Fibroblast of the conjunctiva (primary cell): ENCODE data around the gene DSTYK.
"Not testable (repeated sequence)": the region's sequence is repeated elsewhere in the genome, so short reads cannot be mapped to it uniquely, and the experiment has no call there.

ENCODE experiments used
- DNase-seq: peaks from one replicate; pipeline ENCODE4 v3.0.0-alpha.2; 2010; ENCODE audit warnings: low read depth

Gene DSTYK

DNA sequence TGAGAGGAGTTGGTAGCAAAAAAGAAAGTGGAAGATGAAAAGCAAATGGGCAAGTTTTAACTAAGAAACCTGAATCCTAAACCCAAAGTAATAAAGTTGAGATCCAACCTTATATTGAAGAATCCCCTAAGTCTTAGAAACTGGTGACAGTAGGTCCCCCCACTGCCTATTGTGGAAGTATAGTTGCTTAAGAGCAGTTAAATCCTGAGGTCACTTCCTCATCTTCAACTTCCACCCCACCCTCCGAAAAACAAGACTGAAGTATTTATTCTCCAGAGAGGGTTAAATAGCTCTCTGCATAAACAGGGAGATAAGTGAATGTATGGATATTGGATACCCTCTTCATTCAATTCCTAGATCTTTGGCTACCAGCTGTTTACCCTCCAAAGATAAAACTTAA lies 3.3 kb upstream of the DSTYK start:
- DNase-seq: no peak

DNA sequence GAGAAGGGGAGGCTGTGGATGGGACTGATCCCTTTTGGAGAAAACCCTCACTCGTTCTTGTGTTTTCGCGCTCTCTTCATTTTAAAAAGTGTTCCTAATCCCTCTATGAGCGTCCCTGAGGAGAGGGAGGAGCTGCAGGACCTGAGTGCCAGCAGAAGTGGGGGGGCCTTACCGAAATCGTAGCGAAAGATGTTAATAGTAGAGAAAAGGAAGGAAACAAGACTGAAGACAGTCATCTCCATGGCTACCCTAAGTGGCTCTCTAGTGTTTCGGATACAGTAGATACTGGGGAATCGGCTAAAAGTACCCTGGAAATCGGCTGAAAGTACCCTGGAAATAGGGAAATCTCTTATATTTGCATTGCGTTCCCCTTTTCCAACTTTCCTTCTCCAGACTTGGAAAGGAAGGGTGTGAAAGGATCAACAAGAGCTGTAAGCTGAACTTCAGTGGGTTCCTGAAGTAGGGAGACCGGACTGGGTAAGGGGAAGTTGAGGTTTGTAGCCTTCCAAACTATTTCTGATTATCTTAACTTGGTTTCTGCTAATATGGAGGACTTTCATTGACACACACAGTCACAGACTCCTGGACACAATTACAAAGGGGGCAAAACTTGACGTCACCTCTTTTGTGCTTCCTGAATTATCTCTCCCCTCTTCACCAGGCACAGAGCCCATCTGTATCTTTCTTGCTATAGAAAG lies 486 bp upstream of the DSTYK start:
- no peak for DNase-seq

DNA sequence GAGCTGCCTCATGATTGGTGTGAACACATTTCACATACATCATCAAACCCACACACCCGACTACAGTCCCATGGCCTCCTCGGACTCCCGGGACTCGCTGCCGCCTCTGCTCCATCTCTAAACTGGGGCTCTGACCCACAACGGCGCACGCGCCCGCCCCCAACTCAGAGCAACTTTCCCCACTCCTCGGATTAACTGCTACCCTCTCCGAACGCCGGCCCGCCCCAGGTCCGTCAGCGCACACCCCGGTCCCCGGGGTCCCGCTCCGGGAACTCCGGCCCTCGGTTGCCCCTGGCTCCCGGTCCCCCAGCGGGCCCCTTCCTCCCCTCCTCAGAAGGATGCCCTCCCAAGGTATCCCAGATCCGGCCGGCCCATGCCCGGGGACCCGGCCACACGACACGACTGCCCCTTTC lies 740 bp downstream of the DSTYK start:
- no peak for DNase-seq

DNA sequence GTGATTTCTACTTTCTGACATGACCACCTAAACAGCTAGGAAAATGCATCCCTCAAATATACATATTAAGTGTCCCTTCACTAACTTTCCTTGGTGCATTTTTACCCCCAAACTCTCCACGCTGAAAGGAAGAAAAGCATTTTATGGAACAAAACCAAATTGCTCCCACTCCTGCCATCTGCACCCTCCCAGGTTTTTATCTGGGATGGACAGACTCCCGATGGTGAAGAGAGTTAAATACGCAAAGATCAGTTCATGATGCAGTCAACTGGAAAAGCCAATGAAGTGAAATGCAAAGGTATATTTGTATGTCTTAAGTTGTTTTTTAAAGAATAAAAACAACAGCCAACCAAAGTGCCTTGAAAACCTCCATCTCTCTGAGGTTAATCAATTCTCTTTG lies 2.7 kb downstream of the DSTYK start:
- DNase-seq: no peak

DNA sequence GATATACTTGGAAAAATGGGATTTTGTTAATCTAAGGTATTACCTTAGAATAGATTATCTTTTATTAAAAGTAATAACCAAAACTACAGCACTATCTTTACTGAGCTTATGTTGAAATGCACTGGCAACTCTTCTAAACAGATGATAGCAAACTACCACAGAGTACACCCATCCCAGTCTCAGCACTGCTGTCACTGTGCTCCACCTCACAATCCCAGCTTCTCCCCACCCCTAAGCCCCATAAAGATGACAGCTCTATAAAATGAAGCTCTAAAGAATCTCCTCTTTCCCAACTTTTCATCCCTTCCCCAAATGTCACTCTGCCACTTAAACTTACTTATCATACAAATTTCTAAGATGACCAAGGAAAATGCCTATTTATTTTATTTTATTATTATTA lies 6.4 kb downstream of the DSTYK start:
- no peak for DNase-seq

DNA sequence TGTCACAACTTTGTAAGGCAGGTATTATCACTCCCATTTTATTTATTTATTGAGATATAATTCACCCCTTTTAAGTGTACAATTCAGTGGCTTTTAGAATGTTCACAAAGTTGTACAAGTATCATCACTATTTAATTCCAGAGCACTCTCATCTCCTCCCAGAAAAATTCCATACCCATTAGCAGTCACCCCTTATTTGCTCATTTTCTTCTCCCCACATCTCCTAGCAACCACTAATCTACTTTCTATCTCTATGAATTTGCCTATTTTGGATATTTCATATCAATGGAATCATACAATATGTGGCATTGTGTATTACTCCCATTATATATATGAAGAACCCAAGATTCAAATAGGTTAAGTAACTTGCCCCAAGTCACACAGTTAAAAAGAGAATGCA lies 7.0 kb downstream of the DSTYK start:
- no peak for DNase-seq

DNA sequence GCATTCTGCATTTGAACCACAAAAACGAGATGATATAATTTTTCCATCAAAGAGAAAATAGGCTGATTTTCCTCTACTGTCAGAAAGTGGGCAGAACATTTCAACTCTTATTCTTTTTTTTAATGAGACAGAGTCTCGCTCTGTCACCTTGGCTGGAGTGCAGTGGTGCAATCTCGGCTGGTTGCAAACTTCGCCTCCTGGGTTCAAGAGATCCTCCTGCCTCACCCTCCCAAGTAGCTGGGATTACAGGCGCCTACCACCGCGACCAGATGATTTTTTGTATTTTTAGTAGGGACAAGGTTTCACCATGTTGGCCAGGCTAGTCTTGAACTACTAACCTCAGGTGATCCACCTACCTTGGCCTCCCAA lies 11.6 kb downstream of the DSTYK start:
- no peak for DNase-seq

DNA sequence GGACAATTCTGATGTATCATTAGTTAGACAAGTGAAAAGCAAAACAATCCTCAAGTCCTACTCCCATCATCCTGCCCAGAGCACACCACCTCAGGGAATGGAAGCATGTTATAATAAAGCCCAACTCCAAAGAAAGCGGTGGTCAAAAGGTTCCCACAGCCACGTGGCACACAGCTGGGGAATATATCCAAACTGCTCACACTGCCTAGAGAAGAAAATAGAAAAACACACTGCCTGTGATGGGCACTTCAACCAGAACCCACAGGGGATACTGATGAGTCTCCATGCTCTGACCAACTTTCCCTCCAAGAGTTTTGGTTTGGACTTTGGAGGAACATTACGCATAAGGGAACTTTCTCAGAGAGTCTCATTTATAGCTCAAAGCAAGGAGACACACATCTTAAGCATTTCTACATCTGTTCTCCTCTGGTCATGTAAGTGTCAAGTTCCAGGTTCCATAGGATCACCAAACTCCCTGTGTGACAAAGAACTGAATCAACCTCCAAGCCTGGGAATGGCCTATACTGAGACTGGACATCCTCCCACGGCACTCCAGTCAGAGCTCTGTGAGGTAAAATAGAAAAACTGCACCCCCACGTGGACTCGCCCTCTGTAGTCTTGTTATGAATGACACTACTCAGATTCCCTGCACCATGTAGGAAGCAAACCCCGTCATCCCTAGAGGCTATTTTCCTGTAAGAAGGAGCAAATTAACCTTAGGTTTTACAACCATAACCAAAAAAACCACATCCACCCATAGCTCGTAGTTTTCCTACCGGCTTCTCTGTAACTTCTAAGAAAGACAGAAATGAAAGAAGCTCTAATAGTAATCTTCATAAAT lies 12.2 kb downstream of the DSTYK start:
- DNase-seq: no peak

DNA sequence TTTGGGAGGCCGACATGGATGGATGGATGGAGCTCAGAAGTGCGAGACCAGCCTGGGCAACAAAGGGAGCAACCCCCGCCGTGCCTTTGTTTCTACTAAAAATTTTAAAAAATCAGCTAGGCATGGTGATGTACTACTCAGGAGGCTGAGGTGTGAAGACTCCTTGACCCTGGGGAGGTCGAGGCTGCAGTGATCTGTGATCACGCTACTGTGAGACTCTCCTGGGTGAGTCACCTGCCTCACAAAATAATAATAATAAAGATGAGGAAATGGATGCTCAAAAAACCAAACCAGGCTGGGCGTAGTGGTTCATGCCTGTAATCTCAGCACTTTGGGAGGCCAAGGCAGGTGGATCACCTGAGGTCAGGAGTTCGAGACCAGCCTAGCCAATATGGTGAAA lies 19.2 kb downstream of the DSTYK start:
- no peak for DNase-seq

DNA sequence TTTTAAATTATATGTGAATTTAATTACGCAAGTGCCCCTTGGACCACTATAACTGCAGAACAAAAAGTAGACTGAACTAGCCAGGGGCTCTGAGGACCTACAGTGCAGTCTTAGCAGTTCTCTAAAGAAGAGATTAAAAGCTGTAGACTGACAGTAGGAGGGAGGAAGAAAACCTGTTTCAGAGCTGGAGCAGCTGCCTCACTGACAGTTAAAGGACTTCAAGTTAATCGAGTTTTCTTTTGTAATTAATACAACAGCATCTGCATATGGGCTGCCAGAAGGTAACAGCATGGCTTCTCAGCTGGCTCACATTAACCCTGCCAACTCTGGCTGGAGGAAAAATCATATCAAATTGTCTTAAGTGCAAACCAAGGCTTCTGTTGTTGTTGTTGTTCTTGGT lies 19.9 kb downstream of the DSTYK start:
- DNase-seq: no peak

DNA sequence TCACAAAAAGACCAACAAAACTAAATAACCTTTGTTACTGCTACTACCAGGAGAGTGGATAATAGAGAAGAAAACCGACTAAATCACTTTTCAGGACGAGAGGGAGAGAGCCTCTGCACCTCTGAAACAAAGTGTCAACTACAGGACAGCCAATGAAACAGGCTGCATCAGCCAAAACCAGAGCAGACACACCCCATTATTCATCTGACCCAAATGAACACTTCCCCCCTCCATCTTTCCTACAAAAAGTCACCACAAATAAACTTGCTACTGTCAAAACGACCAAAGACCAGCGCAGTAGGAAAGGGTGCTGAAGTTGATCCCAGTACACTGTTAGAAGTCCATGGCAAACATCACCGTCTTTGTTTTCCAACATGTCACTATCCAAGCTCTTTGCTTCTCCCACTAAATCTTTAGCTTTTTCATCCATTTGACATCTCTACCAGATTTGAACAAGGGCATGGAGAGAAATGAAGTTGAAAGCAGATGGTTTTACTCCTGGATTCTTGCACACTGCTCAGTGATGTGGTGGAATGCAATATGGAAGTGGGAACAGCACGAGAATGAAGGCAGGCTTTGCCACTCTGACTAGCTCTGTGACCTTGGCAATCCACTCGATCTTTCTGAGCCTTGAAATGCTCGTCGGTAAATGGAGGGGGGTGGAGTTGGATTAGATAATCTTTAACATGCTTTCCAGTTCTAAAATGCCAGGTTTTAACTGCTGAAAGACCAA lies 20.5 kb downstream of the DSTYK start:
- no peak for DNase-seq

DNA sequence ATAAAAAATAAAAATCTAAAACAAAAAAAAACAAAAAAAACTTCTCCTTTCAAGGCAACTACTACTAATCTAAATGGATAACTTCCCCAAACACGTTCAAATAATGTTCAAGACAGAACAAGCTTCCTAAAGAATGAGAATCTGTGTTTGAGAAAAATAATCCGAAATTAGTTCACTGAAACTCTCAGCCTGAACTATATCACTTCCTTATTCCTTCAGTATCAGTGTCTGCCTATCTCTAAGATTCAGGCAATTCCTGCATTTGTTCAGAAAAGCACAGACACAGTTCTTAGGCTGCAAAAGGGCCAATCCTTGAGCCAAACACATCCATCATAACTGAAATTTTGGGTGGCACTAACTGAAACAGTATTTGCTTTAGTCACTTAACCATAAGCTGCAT lies 22.4 kb downstream of the DSTYK start:
- no peak for DNase-seq

DNA sequence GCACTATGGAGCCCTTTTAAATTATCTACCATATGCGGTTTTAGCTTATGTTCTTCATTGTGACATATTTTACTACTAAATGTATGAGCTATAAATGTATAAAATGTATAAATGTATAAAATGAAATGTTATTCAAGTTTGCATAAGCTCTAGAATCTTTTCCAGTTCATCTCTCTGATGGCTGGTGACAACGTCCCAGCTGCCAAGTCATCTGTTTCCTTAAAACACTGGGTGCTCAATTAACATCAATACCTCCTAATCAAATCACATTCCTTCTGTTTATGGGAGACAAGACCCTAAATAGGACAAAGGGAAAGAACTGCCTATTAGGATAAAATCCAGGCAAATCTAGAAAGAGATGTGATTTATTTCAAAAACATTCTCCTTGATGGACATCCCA lies 22.9 kb downstream of the DSTYK start:
- DNase-seq: no peak

DNA sequence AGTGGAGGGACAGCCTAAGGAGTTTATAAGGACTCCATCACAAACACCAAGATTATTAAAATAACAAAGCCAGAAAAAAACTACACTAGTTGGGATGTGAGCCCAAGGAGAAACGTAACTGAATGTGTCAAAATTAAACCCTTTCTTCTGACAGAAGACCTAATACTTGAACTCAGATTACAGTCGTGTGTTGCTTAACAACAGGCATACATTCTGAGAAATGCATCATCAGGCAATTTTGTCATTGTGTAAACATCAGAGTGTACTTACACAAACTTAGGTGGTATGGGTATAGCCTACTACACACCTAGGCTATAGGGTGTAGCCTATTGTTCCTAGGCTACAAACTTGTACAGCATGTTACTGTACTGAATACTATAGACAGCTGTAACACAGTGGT lies 23.4 kb downstream of the DSTYK start:
- no peak for DNase-seq

DNA sequence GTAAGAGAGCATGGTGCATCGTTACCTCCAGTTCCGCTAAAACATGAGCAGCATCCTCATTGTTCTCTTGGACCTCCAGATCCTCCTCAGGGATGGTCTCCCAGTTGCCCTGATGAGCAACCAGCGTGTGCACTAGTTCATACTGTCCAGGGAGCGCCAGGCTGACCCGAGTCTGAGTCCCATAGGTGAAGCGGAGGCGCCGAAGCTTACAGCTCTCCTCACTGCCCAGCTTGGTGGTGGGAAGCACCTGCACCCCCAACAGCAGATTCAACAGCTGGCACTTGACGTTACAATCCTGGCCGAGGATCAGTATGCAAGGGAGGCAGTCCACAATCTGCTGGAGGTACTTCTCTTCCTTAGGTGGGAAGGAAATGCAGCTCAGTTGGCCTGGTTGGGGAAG lies 24.1 kb downstream of the DSTYK start:
- DNase-seq: no peak

DNA sequence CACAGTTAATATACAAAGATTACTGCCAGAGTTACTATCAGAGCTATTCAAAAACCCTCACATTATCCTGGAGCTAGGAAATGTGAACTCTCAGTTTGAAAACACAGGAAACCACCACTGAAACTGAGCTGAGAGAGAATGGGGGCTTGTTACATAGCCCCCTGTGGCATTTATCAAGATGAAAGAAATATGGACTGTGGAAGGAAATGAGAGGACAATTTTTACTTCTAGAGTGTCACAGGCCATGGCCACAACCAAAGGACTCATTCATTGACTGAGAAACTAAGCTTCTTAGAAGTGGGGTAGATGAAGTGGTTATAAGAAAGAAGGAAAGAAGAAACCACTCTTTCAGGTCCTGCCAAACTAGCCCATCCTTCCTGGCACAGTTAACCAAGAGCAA lies 25.3 kb downstream of the DSTYK start:
- DNase-seq: no peak

DNA sequence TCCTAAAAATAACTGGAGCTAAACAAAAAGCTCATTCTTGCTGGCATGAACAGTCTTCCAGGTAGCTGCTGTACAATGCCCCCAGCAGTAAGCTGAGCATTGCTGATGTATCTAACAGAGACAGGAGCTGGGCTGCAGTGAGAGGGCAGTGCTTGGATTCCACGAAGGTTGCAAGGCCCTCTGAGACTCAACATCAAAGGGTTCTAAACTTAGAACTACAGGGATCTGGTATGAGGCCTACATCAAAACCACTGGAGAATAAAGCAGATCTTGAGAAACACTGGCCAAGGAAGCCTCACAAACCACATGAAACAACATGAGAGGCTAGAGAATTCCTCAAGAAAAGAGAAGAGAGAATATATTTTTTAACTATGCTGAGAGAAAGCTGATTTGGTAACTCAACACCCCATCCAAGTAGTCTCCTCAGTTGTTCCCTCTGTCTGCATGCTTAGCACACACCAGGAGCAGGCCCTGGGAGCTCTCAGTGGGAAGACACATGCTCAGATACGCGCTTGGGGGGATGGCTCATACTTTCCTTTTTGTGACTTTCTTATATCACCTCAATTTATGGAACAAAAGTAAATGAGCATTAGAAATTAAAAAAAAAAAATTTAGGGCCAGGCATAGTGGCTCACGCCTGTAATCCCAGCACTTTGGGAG lies 27.7 kb downstream of the DSTYK start:
- no peak for DNase-seq

DNA sequence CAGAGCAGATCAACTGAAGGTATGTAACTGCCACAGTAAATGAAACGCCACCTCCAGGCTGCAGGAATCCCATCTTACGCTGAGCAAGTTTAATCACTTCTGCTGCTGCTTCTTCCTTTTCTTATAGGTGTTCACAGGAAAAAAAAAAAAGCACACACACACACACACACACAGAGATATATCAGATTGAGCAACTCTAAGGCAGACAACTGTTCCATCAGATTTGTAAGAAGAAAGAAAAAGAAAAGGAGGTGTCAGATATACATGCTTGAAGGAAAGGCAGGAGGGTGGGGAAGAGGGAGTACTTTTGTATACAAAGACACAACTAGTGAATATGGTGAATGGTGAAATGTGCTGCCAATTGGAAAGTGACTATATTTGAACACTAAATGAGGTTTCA lies 28.6 kb downstream of the DSTYK start:
- DNase-seq: no peak

DNA sequence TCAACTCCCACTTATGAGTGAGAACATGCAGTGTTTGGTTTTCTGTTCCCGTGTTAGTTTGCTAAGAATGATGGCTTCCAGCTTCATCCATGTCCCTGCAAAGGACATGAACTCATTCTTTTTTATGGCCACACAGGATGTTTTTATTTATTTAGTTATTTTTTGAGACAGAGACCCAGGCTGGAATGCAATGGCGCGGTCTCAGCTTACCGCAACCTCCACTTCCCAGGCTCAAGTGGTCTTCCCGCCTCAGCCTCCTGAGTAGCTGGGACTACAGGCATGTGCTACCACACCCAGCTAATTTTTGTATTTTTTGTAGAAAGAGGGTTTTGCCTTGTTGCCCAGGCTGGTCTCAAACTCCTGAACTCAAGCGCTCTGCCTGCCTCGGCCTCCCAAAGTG lies 31.2 kb downstream of the DSTYK start:
- DNase-seq: not testable (repeated sequence)

DNA sequence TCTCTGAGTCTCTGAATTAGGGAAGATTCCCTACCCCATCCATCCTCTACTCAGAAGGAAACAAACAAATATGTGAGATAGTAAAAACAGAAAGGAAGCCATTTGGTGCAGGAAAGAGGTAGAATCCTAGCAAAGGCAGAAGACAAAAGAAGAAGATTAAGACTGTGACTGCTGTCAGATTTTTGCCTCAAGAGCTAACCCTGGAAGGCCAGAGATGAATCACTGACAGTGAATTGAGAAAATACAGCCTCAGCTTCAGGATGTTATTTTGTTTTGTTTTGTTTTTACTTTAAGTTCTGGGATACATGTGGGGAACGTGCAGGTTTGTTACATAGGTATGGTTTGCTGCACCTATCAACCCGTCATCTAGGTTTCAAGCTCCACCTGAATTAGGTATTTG lies 31.7 kb downstream of the DSTYK start:
- DNase-seq: no peak

DNA sequence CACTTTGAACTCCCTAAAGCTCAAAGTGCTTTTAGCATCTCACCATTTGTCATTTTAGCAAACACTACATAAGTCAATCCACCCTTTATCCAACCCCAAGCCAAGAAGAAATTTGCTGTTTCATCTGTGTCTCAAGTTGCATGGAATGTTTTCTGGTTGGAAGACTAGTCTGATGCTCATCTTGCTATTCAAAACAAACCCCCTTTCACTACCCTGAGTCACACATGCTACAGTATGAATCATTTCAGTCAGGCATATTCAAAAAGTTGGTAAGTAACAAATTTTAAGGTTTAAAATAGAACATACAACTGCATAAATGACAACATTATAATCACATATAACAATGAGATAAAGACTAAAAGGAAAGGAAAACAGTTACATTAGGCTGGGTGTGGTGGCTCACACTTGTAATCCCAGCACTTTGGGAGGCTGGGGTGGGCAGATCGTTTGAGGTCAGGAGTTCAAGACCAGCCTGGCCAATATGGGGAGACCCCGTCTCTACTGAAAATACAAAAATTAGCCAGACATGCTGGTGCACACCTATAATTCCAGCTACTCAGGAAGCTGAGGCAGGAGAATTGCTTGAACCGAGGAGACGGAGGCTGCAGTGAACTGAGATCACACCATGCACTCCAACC lies 38.7 kb downstream of the DSTYK start:
- peak; percentile 96 for DNase-seq

DNA sequence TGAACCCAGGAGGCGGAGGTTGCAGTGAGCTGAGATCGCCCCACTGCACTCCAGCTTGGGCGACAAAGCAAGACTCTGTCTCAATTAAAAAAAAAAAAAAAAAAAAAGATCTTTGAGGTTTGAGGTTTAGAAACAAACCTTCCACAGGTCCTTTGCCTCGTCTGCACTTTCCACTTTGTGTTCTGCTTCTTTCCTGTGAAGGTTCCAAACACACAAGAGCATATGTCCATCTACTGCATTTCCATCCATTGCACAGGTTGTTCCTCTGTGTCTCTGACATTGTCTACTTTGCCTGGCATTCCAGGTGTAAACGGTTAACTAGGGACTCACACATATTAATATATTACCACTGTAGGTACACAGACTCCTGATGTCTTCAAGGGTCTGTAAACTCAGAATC lies 40.1 kb downstream of the DSTYK start:
- no peak for DNase-seq
